GM23338 (cell line): ENCODE measurements around the gene ECE1. TPM values are rescaled to one million over a fixed set of nuclear protein-coding genes. Genes with fewer than 3 reads are reported as not detected.
"Not testable (repeated sequence)": the region's sequence is repeated elsewhere in the genome, so short reads cannot be mapped to it uniquely, and the experiment has no call there.

Source experiments
- ATAC-seq: fragments of 200-7000 bp; cut with Tn5 transposase; 3 replicates; pipeline ENCODE4 v1.9.1; 2020
- DNase-seq: peaks from one replicate; pipeline ENCODE4 v3.0.0-alpha.2; 2015; ENCODE audit warnings: low spot score
- H2AFZ ChIP-seq: fragments of 200-600 bp; sonication (generic); 2 replicates; pipeline ENCODE4 v1.8.0; 2016; ENCODE audit warnings: antibody characterized with exemption, mild to moderate bottlenecking, moderate library complexity
- H3F3A ChIP-seq: fragments of 200-600 bp; sonication (generic); replicated peaks from 2 replicates; pipeline ENCODE4 v1.8.0; 2017; ENCODE audit warnings: antibody characterized with exemption, mixed run types, low read depth
- H3K27ac ChIP-seq: fragments of 200-600 bp; sonication (generic); 2 replicates; pipeline ENCODE4 v1.6.1; 2016; ENCODE audit warnings: low read depth
- H3K27me3 ChIP-seq: fragments of 200-600 bp; sonication (generic); 2 replicates; pipeline ENCODE4 v1.8.0; 2016; ENCODE audit warnings: mild to moderate bottlenecking, mixed run types, moderate library complexity; ENCODE audit not compliant: insufficient read depth
- H3K36me3 ChIP-seq: fragments of 200-600 bp; sonication (generic); 2 replicates; pipeline ENCODE4 v1.8.0; 2016; ENCODE audit warnings: mild to moderate bottlenecking; ENCODE audit not compliant: insufficient read depth
- H3K4me1 ChIP-seq: fragments of 200-600 bp; sonication (generic); 2 replicates; pipeline ENCODE4 v1.8.0; 2016; ENCODE audit warnings: mild to moderate bottlenecking, moderate library complexity; ENCODE audit not compliant: insufficient read depth
- H3K4me2 ChIP-seq: fragments of 200-600 bp; sonication (generic); 2 replicates; pipeline ENCODE4 v1.7.1; 2017; ENCODE audit warnings: mixed run types
- H3K4me3 ChIP-seq: fragments of 200-600 bp; sonication (generic); 2 replicates; pipeline ENCODE4 v1.6.1; 2016; ENCODE audit warnings: mixed run types
- H3K79me2 ChIP-seq: fragments of 200-600 bp; sonication (generic); replicated peaks from 2 replicates; pipeline ENCODE4 v1.8.0; 2017; ENCODE audit warnings: mild to moderate bottlenecking; ENCODE audit not compliant: insufficient read depth
- H3K9me2 ChIP-seq: fragments of 200-600 bp; sonication (generic); 2 replicates; pipeline ENCODE4 v1.8.0; 2017; ENCODE audit not compliant: insufficient read depth
- H4K20me1 ChIP-seq: fragments of 200-600 bp; sonication (generic); replicated peaks from 2 replicates; pipeline ENCODE4 v1.8.0; 2017; ENCODE audit warnings: mild to moderate bottlenecking; ENCODE audit not compliant: insufficient read depth
- H3K27ac Mint-ChIP-seq: 2 replicates; pipeline ENCODE4 v1.8.0; 2020; ENCODE audit warnings: inconsistent platforms, mild to moderate bottlenecking, moderate library complexity, mixed read lengths
- H3K27me3 Mint-ChIP-seq: 3 replicates; pipeline ENCODE4 v1.8.0; 2022; ENCODE audit warnings: low read depth, mild to moderate bottlenecking, moderate library complexity, mixed read lengths, inconsistent platforms; ENCODE audit not compliant: insufficient read depth, poor library complexity
- H3K36me3 Mint-ChIP-seq: 3 replicates; pipeline ENCODE4 v1.8.0; 2021; ENCODE audit warnings: low read depth, mild to moderate bottlenecking, inconsistent platforms, moderate library complexity, mixed read lengths
- H3K4me1 Mint-ChIP-seq: 3 replicates; pipeline ENCODE4 v1.8.0; 2020; ENCODE audit warnings: mild to moderate bottlenecking, inconsistent platforms, mixed read lengths
- H3K4me3 Mint-ChIP-seq: 3 replicates; pipeline ENCODE4 v1.8.0; 2021; ENCODE audit warnings: moderate library complexity, mild to moderate bottlenecking, inconsistent platforms, mixed read lengths
- H3K9me3 Mint-ChIP-seq: 3 replicates; pipeline ENCODE4 v1.8.0; 2020; ENCODE audit warnings: moderate library complexity, mild to moderate bottlenecking, inconsistent platforms, mixed read lengths
- CREB1 ChIP-seq: fragments of 250-450 bp; sonication (Bioruptor Pico); IDR thresholded peaks from 2 replicates; pipeline ENCODE4 v1.5.0; 2020; ENCODE audit warnings: low read depth, mild to moderate bottlenecking, moderate library complexity
- EZH2 ChIP-seq: fragments of 200-600 bp; sonication (generic); IDR thresholded peaks from one replicate; pipeline ENCODE4 v1.8.0; 2017; ENCODE audit warnings: antibody characterized with exemption, mild to moderate bottlenecking, low read depth; ENCODE audit not compliant: unreplicated experiment
- EZH2phosphoT487 ChIP-seq: fragments of 200-600 bp; sonication (generic); IDR thresholded peaks from one replicate; pipeline ENCODE4 v1.8.1; 2018; ENCODE audit warnings: antibody characterized with exemption; ENCODE audit not compliant: unreplicated experiment
- JUNB ChIP-seq: IDR thresholded peaks from one replicate; pipeline ENCODE4 v1.6.1; 2016; ENCODE audit warnings: antibody characterized with exemption; ENCODE audit not compliant: unreplicated experiment
- NANOG ChIP-seq: IDR thresholded peaks from 2 replicates; pipeline ENCODE4 v1.6.1; 2016; ENCODE audit warnings: antibody characterized with exemption, borderline replicate concordance
- POLR2AphosphoS5 ChIP-seq: IDR thresholded peaks from 2 replicates; pipeline ENCODE4 v1.6.1; 2016; ENCODE audit warnings: antibody characterized with exemption, low read depth
- ZNF331 ChIP-seq: fragments of 250-450 bp; sonication (Bioruptor Pico); IDR thresholded peaks from 2 replicates; pipeline ENCODE4 v1.5.0; 2020; ENCODE audit warnings: low read depth, mild to moderate bottlenecking, moderate library complexity
- polyA plus RNA-seq: library from polyadenylated mRNA; unstranded; fragments of >200 nt; fragmentation: Nextera tagmentation; extraction: Ambion mirVana; gene quantifications from 2 replicates; pipeline ENCODE4 v1.2.1, GENCODE V29; 2016
- total RNA-seq: library from RNA; depleted of rRNA; stranded (reverse); fragments of >200 nt; shearing (Covaris generic); gene quantifications from 2 replicates; pipeline ENCODE4 v1.2.3, GENCODE V29; 2014
- TF ChIP-seq, protein P1 (sequence below): fragments of 250-450 bp; sonication (Bioruptor Pico); IDR thresholded peaks from 2 replicates; pipeline ENCODE4 v1.5.0; 2020; ENCODE audit warnings: mild to moderate bottlenecking, moderate library complexity
- TF ChIP-seq, protein P2 (sequence below): IDR thresholded peaks from 2 replicates; pipeline ENCODE4 v1.6.1; 2016; ENCODE audit warnings: antibody characterized with exemption
- TF ChIP-seq, protein P3 (sequence below): IDR thresholded peaks from one replicate; pipeline ENCODE4 v1.6.1; 2018; ENCODE audit warnings: antibody characterized with exemption; ENCODE audit not compliant: unreplicated experiment

ECE1 gene
- total and polyA plus RNA-seq, 2 experiments from 2014 or later = 11.0 to 45.0 TPM

- TF ChIP-seq, protein P1, sequence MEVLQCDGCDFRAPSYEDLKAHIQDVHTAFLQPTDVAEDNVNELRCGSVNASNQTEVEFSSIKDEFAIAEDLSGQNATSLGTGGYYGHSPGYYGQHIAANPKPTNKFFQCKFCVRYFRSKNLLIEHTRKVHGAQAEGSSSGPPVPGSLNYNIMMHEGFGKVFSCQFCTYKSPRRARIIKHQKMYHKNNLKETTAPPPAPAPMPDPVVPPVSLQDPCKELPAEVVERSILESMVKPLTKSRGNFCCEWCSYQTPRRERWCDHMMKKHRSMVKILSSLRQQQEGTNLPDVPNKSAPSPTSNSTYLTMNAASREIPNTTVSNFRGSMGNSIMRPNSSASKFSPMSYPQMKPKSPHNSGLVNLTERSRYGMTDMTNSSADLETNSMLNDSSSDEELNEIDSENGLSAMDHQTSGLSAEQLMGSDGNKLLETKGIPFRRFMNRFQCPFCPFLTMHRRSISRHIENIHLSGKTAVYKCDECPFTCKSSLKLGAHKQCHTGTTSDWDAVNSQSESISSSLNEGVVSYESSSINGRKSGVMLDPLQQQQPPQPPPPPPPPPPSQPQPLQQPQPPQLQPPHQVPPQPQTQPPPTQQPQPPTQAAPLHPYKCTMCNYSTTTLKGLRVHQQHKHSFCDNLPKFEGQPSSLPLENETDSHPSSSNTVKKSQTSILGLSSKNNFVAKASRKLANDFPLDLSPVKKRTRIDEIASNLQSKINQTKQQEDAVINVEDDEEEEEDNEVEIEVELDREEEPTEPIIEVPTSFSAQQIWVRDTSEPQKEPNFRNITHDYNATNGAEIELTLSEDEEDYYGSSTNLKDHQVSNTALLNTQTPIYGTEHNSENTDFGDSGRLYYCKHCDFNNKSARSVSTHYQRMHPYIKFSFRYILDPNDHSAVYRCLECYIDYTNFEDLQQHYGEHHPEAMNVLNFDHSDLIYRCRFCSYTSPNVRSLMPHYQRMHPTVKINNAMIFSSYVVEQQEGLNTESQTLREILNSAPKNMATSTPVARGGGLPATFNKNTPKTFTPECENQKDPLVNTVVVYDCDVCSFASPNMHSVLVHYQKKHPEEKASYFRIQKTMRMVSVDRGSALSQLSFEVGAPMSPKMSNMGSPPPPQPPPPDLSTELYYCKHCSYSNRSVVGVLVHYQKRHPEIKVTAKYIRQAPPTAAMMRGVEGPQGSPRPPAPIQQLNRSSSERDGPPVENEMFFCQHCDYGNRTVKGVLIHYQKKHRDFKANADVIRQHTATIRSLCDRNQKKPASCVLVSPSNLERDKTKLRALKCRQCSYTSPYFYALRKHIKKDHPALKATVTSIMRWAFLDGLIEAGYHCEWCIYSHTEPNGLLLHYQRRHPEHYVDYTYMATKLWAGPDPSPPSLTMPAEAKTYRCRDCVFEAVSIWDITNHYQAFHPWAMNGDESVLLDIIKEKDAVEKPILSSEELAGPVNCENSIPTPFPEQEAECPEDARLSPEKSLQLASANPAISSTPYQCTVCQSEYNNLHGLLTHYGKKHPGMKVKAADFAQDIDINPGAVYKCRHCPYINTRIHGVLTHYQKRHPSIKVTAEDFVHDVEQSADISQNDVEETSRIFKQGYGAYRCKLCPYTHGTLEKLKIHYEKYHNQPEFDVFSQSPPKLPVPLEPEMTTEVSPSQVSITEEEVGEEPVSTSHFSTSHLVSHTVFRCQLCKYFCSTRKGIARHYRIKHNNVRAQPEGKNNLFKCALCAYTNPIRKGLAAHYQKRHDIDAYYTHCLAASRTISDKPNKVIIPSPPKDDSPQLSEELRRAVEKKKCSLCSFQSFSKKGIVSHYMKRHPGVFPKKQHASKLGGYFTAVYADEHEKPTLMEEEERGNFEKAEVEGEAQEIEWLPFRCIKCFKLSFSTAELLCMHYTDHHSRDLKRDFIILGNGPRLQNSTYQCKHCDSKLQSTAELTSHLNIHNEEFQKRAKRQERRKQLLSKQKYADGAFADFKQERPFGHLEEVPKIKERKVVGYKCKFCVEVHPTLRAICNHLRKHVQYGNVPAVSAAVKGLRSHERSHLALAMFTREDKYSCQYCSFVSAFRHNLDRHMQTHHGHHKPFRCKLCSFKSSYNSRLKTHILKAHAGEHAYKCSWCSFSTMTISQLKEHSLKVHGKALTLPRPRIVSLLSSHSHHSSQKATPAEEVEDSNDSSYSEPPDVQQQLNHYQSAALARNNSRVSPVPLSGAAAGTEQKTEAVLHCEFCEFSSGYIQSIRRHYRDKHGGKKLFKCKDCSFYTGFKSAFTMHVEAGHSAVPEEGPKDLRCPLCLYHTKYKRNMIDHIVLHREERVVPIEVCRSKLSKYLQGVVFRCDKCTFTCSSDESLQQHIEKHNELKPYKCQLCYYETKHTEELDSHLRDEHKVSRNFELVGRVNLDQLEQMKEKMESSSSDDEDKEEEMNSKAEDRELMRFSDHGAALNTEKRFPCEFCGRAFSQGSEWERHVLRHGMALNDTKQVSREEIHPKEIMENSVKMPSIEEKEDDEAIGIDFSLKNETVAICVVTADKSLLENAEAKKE (CRISPR knock-in tag) = no peak
- TF ChIP-seq EZH2phosphoT487 (no peak), EZH2 (no peak), ZNF331 (CRISPR knock-in tag) (no peak), NANOG (no peak), JUNB (no peak), CREB1 (CRISPR knock-in tag) (no peak), POLR2AphosphoS5 (no peak)
- TF ChIP-seq, protein P2, sequence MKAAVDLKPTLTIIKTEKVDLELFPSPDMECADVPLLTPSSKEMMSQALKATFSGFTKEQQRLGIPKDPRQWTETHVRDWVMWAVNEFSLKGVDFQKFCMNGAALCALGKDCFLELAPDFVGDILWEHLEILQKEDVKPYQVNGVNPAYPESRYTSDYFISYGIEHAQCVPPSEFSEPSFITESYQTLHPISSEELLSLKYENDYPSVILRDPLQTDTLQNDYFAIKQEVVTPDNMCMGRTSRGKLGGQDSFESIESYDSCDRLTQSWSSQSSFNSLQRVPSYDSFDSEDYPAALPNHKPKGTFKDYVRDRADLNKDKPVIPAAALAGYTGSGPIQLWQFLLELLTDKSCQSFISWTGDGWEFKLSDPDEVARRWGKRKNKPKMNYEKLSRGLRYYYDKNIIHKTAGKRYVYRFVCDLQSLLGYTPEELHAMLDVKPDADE = no peak
- TF ChIP-seq, protein P3, sequence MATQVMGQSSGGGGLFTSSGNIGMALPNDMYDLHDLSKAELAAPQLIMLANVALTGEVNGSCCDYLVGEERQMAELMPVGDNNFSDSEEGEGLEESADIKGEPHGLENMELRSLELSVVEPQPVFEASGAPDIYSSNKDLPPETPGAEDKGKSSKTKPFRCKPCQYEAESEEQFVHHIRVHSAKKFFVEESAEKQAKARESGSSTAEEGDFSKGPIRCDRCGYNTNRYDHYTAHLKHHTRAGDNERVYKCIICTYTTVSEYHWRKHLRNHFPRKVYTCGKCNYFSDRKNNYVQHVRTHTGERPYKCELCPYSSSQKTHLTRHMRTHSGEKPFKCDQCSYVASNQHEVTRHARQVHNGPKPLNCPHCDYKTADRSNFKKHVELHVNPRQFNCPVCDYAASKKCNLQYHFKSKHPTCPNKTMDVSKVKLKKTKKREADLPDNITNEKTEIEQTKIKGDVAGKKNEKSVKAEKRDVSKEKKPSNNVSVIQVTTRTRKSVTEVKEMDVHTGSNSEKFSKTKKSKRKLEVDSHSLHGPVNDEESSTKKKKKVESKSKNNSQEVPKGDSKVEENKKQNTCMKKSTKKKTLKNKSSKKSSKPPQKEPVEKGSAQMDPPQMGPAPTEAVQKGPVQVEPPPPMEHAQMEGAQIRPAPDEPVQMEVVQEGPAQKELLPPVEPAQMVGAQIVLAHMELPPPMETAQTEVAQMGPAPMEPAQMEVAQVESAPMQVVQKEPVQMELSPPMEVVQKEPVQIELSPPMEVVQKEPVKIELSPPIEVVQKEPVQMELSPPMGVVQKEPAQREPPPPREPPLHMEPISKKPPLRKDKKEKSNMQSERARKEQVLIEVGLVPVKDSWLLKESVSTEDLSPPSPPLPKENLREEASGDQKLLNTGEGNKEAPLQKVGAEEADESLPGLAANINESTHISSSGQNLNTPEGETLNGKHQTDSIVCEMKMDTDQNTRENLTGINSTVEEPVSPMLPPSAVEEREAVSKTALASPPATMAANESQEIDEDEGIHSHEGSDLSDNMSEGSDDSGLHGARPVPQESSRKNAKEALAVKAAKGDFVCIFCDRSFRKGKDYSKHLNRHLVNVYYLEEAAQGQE = no peak
- H3K9me2 ChIP-seq = no peaks in the 10 kb centered on the region
- H3K27ac Mint-ChIP-seq = no peak overlapping the region
- DNase-seq (no peak), ATAC-seq (no peak)
- H4K20me1 ChIP-seq = no peaks in the 10 kb centered on the region; the same call in 1 of the 2 replicates
- H3K4me1 Mint-ChIP-seq = peaks cover 15% of the 10 kb centered on the region
- no peak overlapping the region for H2AFZ ChIP-seq
- H3K27ac ChIP-seq = no peak overlapping the region
- peaks cover 3% of the 10 kb centered on the region for H3K4me1 ChIP-seq
- no peaks in the 10 kb centered on the region for H3K9me3 Mint-ChIP-seq
- no peaks in the 10 kb centered on the region for H3K27me3 ChIP-seq
- H3K79me2 ChIP-seq = no peaks in the 10 kb centered on the region
- H3K4me2 ChIP-seq = no peak overlapping the region
- no peak overlapping the region for H3K4me3 ChIP-seq
- peaks cover 3% of the 10 kb centered on the region for H3K27me3 Mint-ChIP-seq
- no peaks in the 10 kb centered on the region for H3K36me3 Mint-ChIP-seq
- no peak overlapping the region for H3K4me3 Mint-ChIP-seq
- no peaks in the 10 kb centered on the region for H3F3A ChIP-seq
- no peaks in the 10 kb centered on the region for H3K36me3 ChIP-seq
Observed at GRCh38 chr1:21283524-21283923, 6.7 kb downstream of the ECE1 start.

- H3F3A ChIP-seq, ATAC-seq, H3K36me3 ChIP-seq, H3K27me3 ChIP-seq, H4K20me1 ChIP-seq, H3K4me2 ChIP-seq, H3K9me2 ChIP-seq, H3K27ac ChIP-seq, H2AFZ ChIP-seq, H3K4me3 ChIP-seq, H3K27ac Mint-ChIP-seq, H3K4me3 Mint-ChIP-seq, H3K4me1 ChIP-seq, H3K79me2 ChIP-seq, DNase-seq, H3K9me3 Mint-ChIP-seq, H3K36me3 Mint-ChIP-seq: not testable (repeated sequence)
- H3K4me1 Mint-ChIP-seq = peaks cover 27% of the 10 kb centered on the region
- peaks cover 10% of the 10 kb centered on the region for H3K27me3 Mint-ChIP-seq
Observed at GRCh38 chr1:21282020-21282419, 8.2 kb downstream of the ECE1 start.
